Ishikawa (cell line): ENCODE measurements around the gene RSU1.

Source experiments
- CEBPB ChIP-seq: IDR thresholded peaks from 2 replicates; pipeline ENCODE4 v1.6.1; 2012
- EGR1 ChIP-seq: IDR thresholded peaks from 2 replicates; pipeline ENCODE4 v1.6.1; 2012
- EP300 ChIP-seq: IDR thresholded peaks from 2 replicates; pipeline ENCODE4 v1.6.1; 2012; ENCODE audit warnings: borderline replicate concordance
- FOXM1 ChIP-seq: IDR thresholded peaks from 2 replicates; pipeline ENCODE4 v1.6.1; 2012; ENCODE audit warnings: low read depth, borderline replicate concordance
- NFIC ChIP-seq: IDR thresholded peaks from 2 replicates; pipeline ENCODE4 v1.6.1; 2012
- RAD21 ChIP-seq: IDR thresholded peaks from 2 replicates; pipeline ENCODE4 v1.6.1; 2012; ENCODE audit warnings: low read depth
- TAF1 ChIP-seq: IDR thresholded peaks from 2 replicates; pipeline ENCODE4 v1.6.1; 2012; ENCODE audit warnings: low read depth, mild to moderate bottlenecking
- TCF12 ChIP-seq: IDR thresholded peaks from 2 replicates; pipeline ENCODE4 v1.6.1; 2012; ENCODE audit warnings: low read depth
- TEAD4 ChIP-seq: IDR thresholded peaks from 2 replicates; pipeline ENCODE4 v1.6.1; 2012
- YY1 ChIP-seq: IDR thresholded peaks from 2 replicates; pipeline ENCODE4 v1.6.1; 2012; ENCODE audit warnings: low read depth
- ZBTB7A ChIP-seq: IDR thresholded peaks from 2 replicates; pipeline ENCODE4 v1.6.1; 2012; ENCODE audit warnings: low read depth
- TF ChIP-seq, protein P1 (sequence below): IDR thresholded peaks from 2 replicates; pipeline ENCODE4 v1.6.1; 2012
- TF ChIP-seq, protein P2 (sequence below): IDR thresholded peaks from 2 replicates; pipeline ENCODE4 v1.6.1; 2012; ENCODE audit warnings: low read depth, mild to moderate bottlenecking
- TF ChIP-seq, protein P3 (sequence below): IDR thresholded peaks from 2 replicates; pipeline ENCODE4 v1.6.1; 2012

DNA sequence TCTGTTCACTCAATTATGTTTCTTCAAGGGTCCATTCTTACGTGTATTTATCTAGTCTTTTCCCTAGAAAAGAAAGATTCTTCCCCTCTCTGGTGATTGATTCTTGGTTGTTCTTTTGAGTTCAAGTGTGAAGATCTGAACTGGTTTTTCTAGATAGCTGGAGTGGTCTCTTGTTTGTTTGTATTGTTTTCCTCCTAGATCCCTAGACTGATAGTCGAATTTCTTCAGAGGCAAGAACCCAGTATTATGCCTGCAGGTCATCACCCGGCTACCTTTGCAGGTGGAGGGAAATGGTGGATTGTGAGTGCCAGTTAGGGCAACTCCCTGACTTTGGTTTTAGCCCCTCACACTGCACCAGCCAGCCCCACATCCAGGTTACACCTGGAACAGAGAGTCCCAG lies 2.2 kb upstream of the RSU1 start:
- TF ChIP-seq YY1: no peak
- no peak for TF ChIP-seq RAD21
- no peak for TF ChIP-seq TEAD4
- no peak for TF ChIP-seq ZBTB7A
- TF ChIP-seq, protein P1, sequence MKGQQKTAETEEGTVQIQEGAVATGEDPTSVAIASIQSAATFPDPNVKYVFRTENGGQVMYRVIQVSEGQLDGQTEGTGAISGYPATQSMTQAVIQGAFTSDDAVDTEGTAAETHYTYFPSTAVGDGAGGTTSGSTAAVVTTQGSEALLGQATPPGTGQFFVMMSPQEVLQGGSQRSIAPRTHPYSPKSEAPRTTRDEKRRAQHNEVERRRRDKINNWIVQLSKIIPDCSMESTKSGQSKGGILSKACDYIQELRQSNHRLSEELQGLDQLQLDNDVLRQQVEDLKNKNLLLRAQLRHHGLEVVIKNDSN: no peak
- no peak for TF ChIP-seq EP300
- no peak for TF ChIP-seq NFIC
- TF ChIP-seq, protein P2, sequence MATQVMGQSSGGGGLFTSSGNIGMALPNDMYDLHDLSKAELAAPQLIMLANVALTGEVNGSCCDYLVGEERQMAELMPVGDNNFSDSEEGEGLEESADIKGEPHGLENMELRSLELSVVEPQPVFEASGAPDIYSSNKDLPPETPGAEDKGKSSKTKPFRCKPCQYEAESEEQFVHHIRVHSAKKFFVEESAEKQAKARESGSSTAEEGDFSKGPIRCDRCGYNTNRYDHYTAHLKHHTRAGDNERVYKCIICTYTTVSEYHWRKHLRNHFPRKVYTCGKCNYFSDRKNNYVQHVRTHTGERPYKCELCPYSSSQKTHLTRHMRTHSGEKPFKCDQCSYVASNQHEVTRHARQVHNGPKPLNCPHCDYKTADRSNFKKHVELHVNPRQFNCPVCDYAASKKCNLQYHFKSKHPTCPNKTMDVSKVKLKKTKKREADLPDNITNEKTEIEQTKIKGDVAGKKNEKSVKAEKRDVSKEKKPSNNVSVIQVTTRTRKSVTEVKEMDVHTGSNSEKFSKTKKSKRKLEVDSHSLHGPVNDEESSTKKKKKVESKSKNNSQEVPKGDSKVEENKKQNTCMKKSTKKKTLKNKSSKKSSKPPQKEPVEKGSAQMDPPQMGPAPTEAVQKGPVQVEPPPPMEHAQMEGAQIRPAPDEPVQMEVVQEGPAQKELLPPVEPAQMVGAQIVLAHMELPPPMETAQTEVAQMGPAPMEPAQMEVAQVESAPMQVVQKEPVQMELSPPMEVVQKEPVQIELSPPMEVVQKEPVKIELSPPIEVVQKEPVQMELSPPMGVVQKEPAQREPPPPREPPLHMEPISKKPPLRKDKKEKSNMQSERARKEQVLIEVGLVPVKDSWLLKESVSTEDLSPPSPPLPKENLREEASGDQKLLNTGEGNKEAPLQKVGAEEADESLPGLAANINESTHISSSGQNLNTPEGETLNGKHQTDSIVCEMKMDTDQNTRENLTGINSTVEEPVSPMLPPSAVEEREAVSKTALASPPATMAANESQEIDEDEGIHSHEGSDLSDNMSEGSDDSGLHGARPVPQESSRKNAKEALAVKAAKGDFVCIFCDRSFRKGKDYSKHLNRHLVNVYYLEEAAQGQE: no peak
- TF ChIP-seq CEBPB: no peak
- no peak for TF ChIP-seq TAF1
- TF ChIP-seq, protein P3, sequence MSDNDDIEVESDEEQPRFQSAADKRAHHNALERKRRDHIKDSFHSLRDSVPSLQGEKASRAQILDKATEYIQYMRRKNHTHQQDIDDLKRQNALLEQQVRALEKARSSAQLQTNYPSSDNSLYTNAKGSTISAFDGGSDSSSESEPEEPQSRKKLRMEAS: no peak
- no peak for TF ChIP-seq FOXM1
- no peak for TF ChIP-seq EGR1
- no peak for TF ChIP-seq TCF12
